H9 (cell line): ENCODE results near the gene VAV3. TPM values are rescaled to one million over a fixed set of nuclear protein-coding genes. Genes with fewer than 3 reads are reported as not detected.

Experiments
- DNase-seq: peaks from one replicate; pipeline ENCODE4 v3.0.0-alpha.2; 2017
- H2AFZ ChIP-seq: one replicate; pipeline ENCODE4 v1.6.1; 2013; ENCODE audit warnings: mild to moderate bottlenecking, low read length, control low read depth, moderate library complexity
- H2AK5ac ChIP-seq: 2 replicates; pipeline ENCODE4 v1.6.1; 2013; ENCODE audit warnings: low read length, control low read depth, mixed read lengths; ENCODE audit not compliant: insufficient read length
- H2BK120ac ChIP-seq: one replicate; pipeline ENCODE4 v1.6.1; 2013; ENCODE audit warnings: low read depth, mild to moderate bottlenecking, low read length, control low read depth, inconsistent platforms; ENCODE audit not compliant: poor library complexity, severe bottlenecking
- H2BK12ac ChIP-seq: 2 replicates; pipeline ENCODE4 v1.6.1; 2013; ENCODE audit warnings: low read length, control low read depth, mixed read lengths, low read depth; ENCODE audit not compliant: insufficient read length
- H2BK15ac ChIP-seq: 2 replicates; pipeline ENCODE4 v1.6.1; 2013; ENCODE audit warnings: low read depth, low read length, control low read depth
- H2BK20ac ChIP-seq: one replicate; pipeline ENCODE4 v1.6.1; 2013; ENCODE audit warnings: low read depth, mild to moderate bottlenecking, low read length, control low read depth, inconsistent platforms; ENCODE audit not compliant: poor library complexity, severe bottlenecking
- H2BK5ac ChIP-seq: 2 replicates; pipeline ENCODE4 v1.6.1; 2013; ENCODE audit warnings: low read length, control low read depth, mixed read lengths; ENCODE audit not compliant: insufficient read length
- H3K14ac ChIP-seq: 2 replicates; pipeline ENCODE4 v1.6.1; 2013; ENCODE audit warnings: low read length, control low read depth; ENCODE audit not compliant: insufficient read depth
- H3K18ac ChIP-seq: 2 replicates; pipeline ENCODE4 v1.6.1; 2013; ENCODE audit warnings: low read depth, mild to moderate bottlenecking, mixed read lengths, low read length, control low read depth; ENCODE audit not compliant: insufficient read length
- H3K23ac ChIP-seq: 2 replicates; pipeline ENCODE4 v1.6.1; 2013; ENCODE audit warnings: low read length, control low read depth, mixed read lengths, low read depth; ENCODE audit not compliant: insufficient read length
- H3K23me2 ChIP-seq: 2 replicates; pipeline ENCODE4 v1.6.1; 2013; ENCODE audit warnings: low read depth, mild to moderate bottlenecking, mixed read lengths, low read length, control low read depth; ENCODE audit not compliant: insufficient read length, poor library complexity, severe bottlenecking
- H3K27ac ChIP-seq: 2 replicates; pipeline ENCODE4 v1.5.1; 2013; ENCODE audit warnings: low read length, control low read depth, mixed read lengths, low read depth; ENCODE audit not compliant: insufficient read length
- H3K27me3 ChIP-seq: 2 replicates; pipeline ENCODE4 v1.6.1; 2013; ENCODE audit warnings: low read length, control low read depth, inconsistent platforms; ENCODE audit not compliant: insufficient read depth
- H3K4ac ChIP-seq: 2 replicates; pipeline ENCODE4 v1.6.1; 2013; ENCODE audit warnings: low read depth, mild to moderate bottlenecking, control low read depth, inconsistent platforms, low read length, moderate library complexity
- H3K4me1 ChIP-seq: 2 replicates; pipeline ENCODE4 v1.6.1; 2013; ENCODE audit warnings: low read length, control low read depth, inconsistent platforms; ENCODE audit not compliant: insufficient read depth
- H3K4me2 ChIP-seq: 2 replicates; pipeline ENCODE4 v1.6.1; 2013; ENCODE audit warnings: low read length, control low read depth, mixed read lengths; ENCODE audit not compliant: insufficient read length, insufficient read depth
- H3K56ac ChIP-seq: 2 replicates; pipeline ENCODE4 v1.6.1; 2013; ENCODE audit warnings: low read depth, mild to moderate bottlenecking, mixed read lengths, low read length, control low read depth; ENCODE audit not compliant: insufficient read length
- H3K79me1 ChIP-seq: 2 replicates; pipeline ENCODE4 v1.6.1; 2013; ENCODE audit warnings: low read depth, mild to moderate bottlenecking, moderate library complexity, low read length, control low read depth, inconsistent platforms; ENCODE audit not compliant: insufficient read depth, poor library complexity, severe bottlenecking
- H3K79me2 ChIP-seq: 2 replicates; pipeline ENCODE4 v1.6.1; 2013; ENCODE audit warnings: low read length, control low read depth, inconsistent platforms; ENCODE audit not compliant: insufficient read depth
- H3K9ac ChIP-seq: 2 replicates; pipeline ENCODE4 v1.6.1; 2013; ENCODE audit warnings: low read length, control low read depth, mixed read lengths; ENCODE audit not compliant: insufficient read length; ENCODE audit errors: extremely low read depth
- H3K9me3 ChIP-seq: one replicate; pipeline ENCODE4 v1.6.1; 2013; ENCODE audit warnings: low read depth, low read length, inconsistent platforms; ENCODE audit not compliant: control insufficient read depth
- H3T11ph ChIP-seq: one replicate; pipeline ENCODE4 v1.6.1; 2013; ENCODE audit warnings: mild to moderate bottlenecking, low read length, control low read depth, inconsistent platforms
- H4K20me1 ChIP-seq: one replicate; pipeline ENCODE4 v1.6.1; 2013; ENCODE audit not compliant: control insufficient read depth, insufficient read length, insufficient read depth
- H4K5ac ChIP-seq: 2 replicates; pipeline ENCODE4 v1.6.1; 2013; ENCODE audit warnings: low read depth, mild to moderate bottlenecking, mixed read lengths, low read length, control low read depth; ENCODE audit not compliant: insufficient read length
- H4K8ac ChIP-seq: replicated peaks from 2 replicates; pipeline ENCODE4 v1.6.1; 2013; ENCODE audit warnings: low read length, control low read depth, mixed read lengths, low read depth; ENCODE audit not compliant: insufficient read length
- H4K91ac ChIP-seq: 2 replicates; pipeline ENCODE4 v1.6.1; 2013; ENCODE audit warnings: low read depth, mild to moderate bottlenecking, moderate library complexity, mixed read lengths, low read length, control low read depth; ENCODE audit not compliant: insufficient read length
- H3K27ac Mint-ChIP-seq, 3 experiments: 2 replicates in 2 of 3; 3 replicates in 1 of 3; pipeline ENCODE4 v1.8.0; 2020 to 2021; ENCODE audit warnings: mixed read lengths in 3 of 3, mild to moderate bottlenecking in 1 of 3, moderate library complexity in 1 of 3
- H3K27me3 Mint-ChIP-seq: 2 replicates; pipeline ENCODE4 v1.8.0; 2021; ENCODE audit warnings: low read depth, mild to moderate bottlenecking, moderate library complexity, mixed read lengths
- H3K36me3 Mint-ChIP-seq, 3 experiments: 2 replicates in 2 of 3; 3 replicates in 1 of 3; pipeline ENCODE4 v1.8.0; 2020 to 2021; ENCODE audit warnings: low read depth in 3 of 3, mixed read lengths in 3 of 3; ENCODE audit not compliant: insufficient read depth in 1 of 3
- H3K4me1 Mint-ChIP-seq, 2 experiments: 2 replicates each; pipeline ENCODE4 v1.8.0; 2020; ENCODE audit warnings: mixed read lengths in 2 of 2
- H3K4me3 Mint-ChIP-seq, 2 experiments: 2 replicates in 1 of 2; 3 replicates in 1 of 2; pipeline ENCODE4 v1.8.0; 2020 to 2021; ENCODE audit warnings: mild to moderate bottlenecking in 2 of 2, mixed read lengths in 2 of 2, moderate library complexity in 1 of 2
- H3K9me3 Mint-ChIP-seq, 2 experiments: 2 replicates in 1 of 2; 3 replicates in 1 of 2; pipeline ENCODE4 v1.8.0; 2020; ENCODE audit warnings: mild to moderate bottlenecking in 2 of 2, mixed read lengths in 2 of 2, moderate library complexity in 1 of 2
- WGBS: extraction: QIAGEN DNeasy Blood & Tissue Kit; methylation state at CpG from one replicate; pipeline ENCODE4 v1.1.7; 2013; ENCODE audit warnings: missing lambda C conversion rate, low lambda C conversion rate, mixed read lengths; ENCODE audit not compliant: insufficient read length; ENCODE audit errors: extremely low coverage; 5-methylcytosine and 5-hydroxymethylcytosine counted together
- total RNA-seq: library from RNA; stranded (reverse); gene quantifications from 2 replicates; pipeline ENCODE4 v1.2.1, GENCODE V29; 2021
- TF ChIP-seq, protein P1 (sequence below): fragments of 200-600 bp; sonication (generic); conservative IDR thresholded peaks from 3 replicates; pipeline ENCODE4 v1.8.0; 2021; ENCODE audit warnings: antibody characterized with exemption, mild to moderate bottlenecking

VAV3 gene
- total RNA-seq, 1 experiment from 2014 or later, result 5.1 TPM

DNA sequence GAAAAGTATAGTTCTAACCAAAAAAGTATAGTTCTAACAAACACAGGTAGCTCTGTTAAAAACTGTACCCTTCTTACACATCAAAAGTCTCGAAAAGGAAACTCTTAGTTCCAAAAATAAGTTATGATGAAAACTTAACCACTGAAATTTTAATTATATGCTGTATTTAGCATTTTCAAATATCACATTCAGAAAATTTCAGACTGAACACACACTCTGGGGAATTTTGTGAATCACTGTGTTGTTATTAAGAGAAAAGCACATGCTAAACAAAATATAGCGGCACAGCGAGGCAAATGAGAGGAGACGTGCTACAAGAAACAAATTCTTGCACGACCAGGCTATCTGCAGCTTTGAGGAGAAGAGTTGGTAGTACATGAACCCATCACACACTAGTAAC lies 30.4 kb downstream of the VAV3 start:
- H3K27ac ChIP-seq, result no peak overlapping the region
- TF ChIP-seq, protein P1, sequence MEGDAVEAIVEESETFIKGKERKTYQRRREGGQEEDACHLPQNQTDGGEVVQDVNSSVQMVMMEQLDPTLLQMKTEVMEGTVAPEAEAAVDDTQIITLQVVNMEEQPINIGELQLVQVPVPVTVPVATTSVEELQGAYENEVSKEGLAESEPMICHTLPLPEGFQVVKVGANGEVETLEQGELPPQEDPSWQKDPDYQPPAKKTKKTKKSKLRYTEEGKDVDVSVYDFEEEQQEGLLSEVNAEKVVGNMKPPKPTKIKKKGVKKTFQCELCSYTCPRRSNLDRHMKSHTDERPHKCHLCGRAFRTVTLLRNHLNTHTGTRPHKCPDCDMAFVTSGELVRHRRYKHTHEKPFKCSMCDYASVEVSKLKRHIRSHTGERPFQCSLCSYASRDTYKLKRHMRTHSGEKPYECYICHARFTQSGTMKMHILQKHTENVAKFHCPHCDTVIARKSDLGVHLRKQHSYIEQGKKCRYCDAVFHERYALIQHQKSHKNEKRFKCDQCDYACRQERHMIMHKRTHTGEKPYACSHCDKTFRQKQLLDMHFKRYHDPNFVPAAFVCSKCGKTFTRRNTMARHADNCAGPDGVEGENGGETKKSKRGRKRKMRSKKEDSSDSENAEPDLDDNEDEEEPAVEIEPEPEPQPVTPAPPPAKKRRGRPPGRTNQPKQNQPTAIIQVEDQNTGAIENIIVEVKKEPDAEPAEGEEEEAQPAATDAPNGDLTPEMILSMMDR, result no peak
- no peak overlapping the region for H2BK15ac ChIP-seq
- H2AFZ ChIP-seq, result no peak overlapping the region
- no CpG with 5 or more reads among the region's 5 CpGs for WGBS
- peaks cover 10% of the 10 kb centered on the region; the same call in 1 of the 2 replicates for H3K4me1 ChIP-seq
- Mint-ChIP-seq H3K4me1 (peaks cover 26% of the 10 kb centered on the region in 2 experiments), H3K4me3 (no peak overlapping the region), H3K36me3 (no peaks in the 10 kb centered on the region; a peak in 1 of 7 replicates), H3K27me3 (no peaks in the 10 kb centered on the region), H3K9me3 (no peaks in the 10 kb centered on the region), H3K27ac (no peak overlapping the region)
- H3K56ac ChIP-seq, result no peak overlapping the region
- H3K23ac ChIP-seq, result no peak overlapping the region
- H3K9me3 ChIP-seq, result no peaks in the 10 kb centered on the region
- no peaks in the 10 kb centered on the region for H4K20me1 ChIP-seq
- no peak overlapping the region for H2BK20ac ChIP-seq
- H4K91ac ChIP-seq, result no peak overlapping the region
- H3K4ac ChIP-seq, result no peak overlapping the region
- H3K4me2 ChIP-seq, result no peak overlapping the region
- 0 out of 2 replicates have a peak, but pooled peaks cover 2% of the 10 kb centered on the region for H3K79me2 ChIP-seq
- H3K79me1 ChIP-seq, result no peaks in the 10 kb centered on the region
- no peak for DNase-seq
- no peak overlapping the region for H3T11ph ChIP-seq
- H3K14ac ChIP-seq, result no peak overlapping the region
- no peak overlapping the region for H4K8ac ChIP-seq
- no peaks in the 10 kb centered on the region for H3K27me3 ChIP-seq
- H2BK5ac ChIP-seq, result no peak overlapping the region
- no peak overlapping the region for H4K5ac ChIP-seq
- no peaks in the 10 kb centered on the region for H3K23me2 ChIP-seq
- H3K9ac ChIP-seq, result no peak overlapping the region
- H3K18ac ChIP-seq, result no peak overlapping the region
- no peak overlapping the region for H2AK5ac ChIP-seq
- H2BK12ac ChIP-seq, result no peak overlapping the region
- no peak overlapping the region for H2BK120ac ChIP-seq
